Osteocyte (in vitro differentiated cells): ENCODE data around the gene POLR1H. TPM values are rescaled to one million over a fixed set of nuclear protein-coding genes. Genes with fewer than 3 reads are reported as not detected.
A peak's percentile ranks its signal among the peaks of the same experiment; 100 is the strongest.

Source experiments
- DNase-seq: peaks from one replicate; pipeline ENCODE4 v3.0.0; 2021; ENCODE audit warnings: mixed read lengths; ENCODE audit not compliant: unreplicated experiment; ENCODE audit errors: extremely low spot score
- H3K27ac Mint-ChIP-seq: one replicate; pipeline ENCODE4 v1.8.0; 2021; ENCODE audit warnings: mild to moderate bottlenecking, mixed read lengths; ENCODE audit not compliant: unreplicated experiment
- H3K27me3 Mint-ChIP-seq: one replicate; pipeline ENCODE4 v1.8.0; 2021; ENCODE audit warnings: mixed read lengths; ENCODE audit not compliant: unreplicated experiment
- H3K36me3 Mint-ChIP-seq: one replicate; pipeline ENCODE4 v1.8.0; 2021; ENCODE audit warnings: mixed read lengths; ENCODE audit not compliant: unreplicated experiment
- H3K4me1 Mint-ChIP-seq: one replicate; pipeline ENCODE4 v1.8.0; 2021; ENCODE audit warnings: mixed read lengths; ENCODE audit not compliant: unreplicated experiment
- H3K4me3 Mint-ChIP-seq: one replicate; pipeline ENCODE4 v1.8.0; 2021; ENCODE audit warnings: mild to moderate bottlenecking, moderate library complexity, mixed read lengths; ENCODE audit not compliant: unreplicated experiment
- H3K9me3 Mint-ChIP-seq: one replicate; pipeline ENCODE4 v1.8.0; 2021; ENCODE audit warnings: mixed read lengths; ENCODE audit not compliant: unreplicated experiment
- CTCF ChIP-seq: fragments of 200-600 bp; sonication (generic); IDR thresholded peaks from 2 replicates; pipeline ENCODE4 v1.5.0; 2021; ENCODE audit warnings: antibody characterized with exemption, mild to moderate bottlenecking, moderate library complexity
- total RNA-seq: library from RNA; stranded (reverse); gene quantifications from 2 replicates; pipeline ENCODE4 v1.2.1, GENCODE V29; 2021

The POLR1H gene
- total RNA-seq, 1 donor from 2014 or later = 20.1 TPM

GRCh38 chr6:30061858-30062458 lies 893 bp downstream of the POLR1H start:
- no peaks in the 10 kb centered on the region for H3K9me3 Mint-ChIP-seq
- no peak for DNase-seq

GRCh38 chr6:30062471-30063178 lies 1.6 kb downstream of the POLR1H start:
- H3K9me3 Mint-ChIP-seq = no peaks in the 10 kb centered on the region
- H3K36me3 Mint-ChIP-seq = peaks cover 10% of the 10 kb centered on the region
- no peak for TF ChIP-seq CTCF
- peak overlapping the region; percentile 89 for H3K4me3 Mint-ChIP-seq
- no peak for DNase-seq
- H3K4me1 Mint-ChIP-seq = peaks cover 42% of the 10 kb centered on the region
- no peaks in the 10 kb centered on the region for H3K27me3 Mint-ChIP-seq
- peak overlapping the region; percentile 97 for H3K27ac Mint-ChIP-seq

More at GRCh38 chr6:30061858-30062458, 893 bp downstream of the POLR1H start:
- peak overlapping the region; percentile 97 for H3K27ac Mint-ChIP-seq
- H3K4me1 Mint-ChIP-seq = peaks cover 39% of the 10 kb centered on the region
- TF ChIP-seq CTCF = no peak
- H3K27me3 Mint-ChIP-seq = no peaks in the 10 kb centered on the region
- H3K4me3 Mint-ChIP-seq = peak overlapping the region; percentile 89
- peaks cover 17% of the 10 kb centered on the region for H3K36me3 Mint-ChIP-seq

GRCh38 chr6:30063315-30063714 lies 2.2 kb downstream of the POLR1H start:
- no peak for TF ChIP-seq CTCF
- Mint-ChIP-seq H3K4me3 (no peak overlapping the region), H3K27me3 (no peaks in the 10 kb centered on the region), H3K4me1 (peaks cover 48% of the 10 kb centered on the region), H3K36me3 (peaks cover 8% of the 10 kb centered on the region), H3K9me3 (no peaks in the 10 kb centered on the region), H3K27ac (no peak overlapping the region)
- DNase-seq = no peak

- Mint-ChIP-seq H3K9me3 (no peaks in the 10 kb centered on the region), H3K4me1 (peaks cover 42% of the 10 kb centered on the region)
These were observed 5.0 kb downstream of the POLR1H start for GRCh38 chr6:30066082-30066481.

More at GRCh38 chr6:30066082-30066481, 5.0 kb downstream of the POLR1H start:
- Mint-ChIP-seq H3K27me3 (peaks cover 13% of the 10 kb centered on the region), H3K4me3 (peak overlapping the region; percentile 96), H3K36me3 (peaks cover 27% of the 10 kb centered on the region), H3K27ac (peak overlapping the region; percentile 99)
- DNase-seq = no peak
- TF ChIP-seq CTCF = no peak
